ENCODE measurements around the gene MBD6. TPM values are rescaled to one million over a fixed set of nuclear protein-coding genes. Genes with fewer than 3 reads are reported as not detected.

MBD6 gene
- total and polyA plus RNA-seq, 2 of the 4 experiments (the other 2 are of a cell fraction), result 0.90 to 9.3 TPM

GRCh38 chr12:57564178-57564740 lies 41.6 kb downstream of the MBD6 start:
- Histone ChIP-seq H3K4me2 (ENCODE audit: low read depth, low read length) (no peak overlapping the region), H3K36me3 (ENCODE audit: control insufficient read depth, insufficient read depth, low read length) (no peaks in the 10 kb centered on the region), H4K20me1 (ENCODE audit: insufficient read depth, low read length) (no peaks in the 10 kb centered on the region), H2BK120ac (ENCODE audit: low read depth, low read length) (no peak overlapping the region), H3K79me1 (ENCODE audit: low read depth in 1 of 2, low read length in 2 of 2) (no peaks in the 10 kb centered on the region), H3K27me3 (ENCODE audit: control insufficient read depth, insufficient read depth, low read length) (peaks cover 19% of the 10 kb centered on the region), H3K27ac (ENCODE audit: insufficient read depth, low read length) (no peak overlapping the region), H4K91ac (ENCODE audit: insufficient read depth, low read depth, low read length) (no peak overlapping the region), H3K4ac (ENCODE audit: low read depth, low read length) (no peak overlapping the region), H3K14ac (replicated peaks; ENCODE audit: low read depth, low read length) (no peak overlapping the region), H3K23ac (ENCODE audit: low read depth, low read length) (no peak overlapping the region), H3K4me1 (ENCODE audit: control insufficient read depth, insufficient read depth, low read length) (no peaks in the 10 kb centered on the region), H2BK15ac (ENCODE audit: low read depth, low read length) (no peak overlapping the region), H3K4me3 (ENCODE audit: insufficient read depth, low read depth, low read length) (no peak overlapping the region), H4K8ac (ENCODE audit: low read depth in 2 of 2, low read length in 2 of 2) (no peak overlapping the region), H3K18ac (ENCODE audit: low read depth, low read length) (no peak overlapping the region), H3K9ac (ENCODE audit: low read depth, low read length) (no peak overlapping the region), H4K5ac (ENCODE audit: low read depth, low read length) (no peak overlapping the region), H2AK5ac (ENCODE audit: low read depth, low read length) (no peak overlapping the region), H2BK20ac (ENCODE audit: low read depth, low read length) (no peak overlapping the region), H3K56ac (ENCODE audit: extremely low read depth, insufficient read depth, low read length) (no peak overlapping the region), H2AK9ac (replicated peaks; ENCODE audit: low read depth, low read length, poor library complexity) (no peak overlapping the region), H3K9me3 (ENCODE audit: control insufficient read depth, insufficient read depth, low read length) (no peaks in the 10 kb centered on the region), H2AFZ (replicated peaks; ENCODE audit: low read length, poor library complexity) (no peak overlapping the region), H2BK5ac (ENCODE audit: low read depth, low read length, poor library complexity, severe bottlenecking) (no peak overlapping the region), H3K9me1 (ENCODE audit: insufficient read depth, low read length) (no peaks in the 10 kb centered on the region)
- 67% methylated on average over 1 of the region's 7 CpGs; no CpG with 5 or more reads in 1 of the 2 experiments for WGBS, 2 experiments (ENCODE audit: extremely low coverage in 2 of 2, insufficient read length in 1 of 2)
- intact Hi-C loops (cut with micrococcal nuclease) (loop anchor here (10.0 kb wide), 1 partner anchor 1301 kb away; no protein-coding TSS in a partner anchor), dilution Hi-C loops (cut with HindIII; ENCODE audit: low sequenced_read_pairs, unreplicated experiment) (loop anchor here (25.0 kb wide), 1 partner anchor 98 kb away; no protein-coding TSS in a partner anchor), in situ Hi-C loops (cut with MboI; ENCODE audit: low sequenced_read_pairs) (no loop called here)
- TF ChIP-seq BHLHE40 (IDR thresholded peaks at IDR 0.05; ENCODE audit: low read depth, low read length) (no peak), FOS (IDR thresholded peaks at IDR 0.05; ENCODE audit: low read depth, low read length) (no peak), CEBPB (IDR thresholded peaks at IDR 0.05; ENCODE audit: low read depth, low read length) (no peak), MXI1 (IDR thresholded peaks at IDR 0.05; ENCODE audit: borderline replicate concordance, low read depth, low read length) (no peak), SMC3 (IDR thresholded peaks at IDR 0.05; ENCODE audit: low read depth, low read length) (no peak), RAD21 (IDR thresholded peaks at IDR 0.05; ENCODE audit: low read length) (no peak), POLR2A (IDR thresholded peaks at IDR 0.05; ENCODE audit: low read depth, low read length) (no peak), MAFK (IDR thresholded peaks at IDR 0.05; ENCODE audit: low read depth, low read length) (no peak), MAZ (IDR thresholded peaks at IDR 0.05; ENCODE audit: borderline replicate concordance, low read depth, low read length) (no peak), CHD1 (IDR thresholded peaks at IDR 0.05; ENCODE audit: low read depth, low read length) (no peak), RFX5 (IDR thresholded peaks at IDR 0.05; ENCODE audit: low read depth, low read length) (no peak), NFE2L2 (IDR thresholded peaks at IDR 0.05; ENCODE audit: low read depth, low read length) (no peak)
- TF ChIP-seq, protein P1, sequence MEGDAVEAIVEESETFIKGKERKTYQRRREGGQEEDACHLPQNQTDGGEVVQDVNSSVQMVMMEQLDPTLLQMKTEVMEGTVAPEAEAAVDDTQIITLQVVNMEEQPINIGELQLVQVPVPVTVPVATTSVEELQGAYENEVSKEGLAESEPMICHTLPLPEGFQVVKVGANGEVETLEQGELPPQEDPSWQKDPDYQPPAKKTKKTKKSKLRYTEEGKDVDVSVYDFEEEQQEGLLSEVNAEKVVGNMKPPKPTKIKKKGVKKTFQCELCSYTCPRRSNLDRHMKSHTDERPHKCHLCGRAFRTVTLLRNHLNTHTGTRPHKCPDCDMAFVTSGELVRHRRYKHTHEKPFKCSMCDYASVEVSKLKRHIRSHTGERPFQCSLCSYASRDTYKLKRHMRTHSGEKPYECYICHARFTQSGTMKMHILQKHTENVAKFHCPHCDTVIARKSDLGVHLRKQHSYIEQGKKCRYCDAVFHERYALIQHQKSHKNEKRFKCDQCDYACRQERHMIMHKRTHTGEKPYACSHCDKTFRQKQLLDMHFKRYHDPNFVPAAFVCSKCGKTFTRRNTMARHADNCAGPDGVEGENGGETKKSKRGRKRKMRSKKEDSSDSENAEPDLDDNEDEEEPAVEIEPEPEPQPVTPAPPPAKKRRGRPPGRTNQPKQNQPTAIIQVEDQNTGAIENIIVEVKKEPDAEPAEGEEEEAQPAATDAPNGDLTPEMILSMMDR (conservative IDR thresholded peaks at IDR 0.05; ENCODE audit: low read depth, low read length), result no peak
- ChIA-PET CTCF (no interaction called here), POLR2A (ENCODE audit: unreplicated experiment) (no interaction called here)
- ATAC-seq (ENCODE audit: low read depth), result no peak
- BruUV-seq (replicated peaks), result no TSS peak
- DNase-seq, result no peak
